ENCODE measurements around the gene DNMT3A.

The DNMT3A gene

DNA sequence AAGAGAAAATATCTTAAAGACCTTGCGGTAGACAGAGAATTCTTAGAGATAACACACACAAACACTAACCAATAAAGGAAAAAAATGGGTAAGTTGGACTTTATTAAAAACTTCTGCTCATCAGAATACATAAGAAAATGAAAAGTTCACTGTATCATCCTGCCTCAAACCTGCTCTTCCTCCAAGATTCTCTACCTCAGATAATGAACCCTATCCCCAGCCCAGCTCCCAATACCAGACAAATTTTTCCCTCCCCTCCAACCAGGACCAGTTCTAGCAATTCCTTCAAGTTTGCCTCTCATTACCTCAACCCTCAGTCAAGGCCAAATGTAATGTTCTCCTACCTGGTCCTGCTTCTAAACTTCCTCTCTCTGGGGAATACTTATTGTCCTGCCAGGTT, 79.4 kb downstream of the DNMT3A start:
- DNase-seq (ENCODE audit: low read depth in 4 of 4, low spot score in 1 of 4), result no peak

DNA sequence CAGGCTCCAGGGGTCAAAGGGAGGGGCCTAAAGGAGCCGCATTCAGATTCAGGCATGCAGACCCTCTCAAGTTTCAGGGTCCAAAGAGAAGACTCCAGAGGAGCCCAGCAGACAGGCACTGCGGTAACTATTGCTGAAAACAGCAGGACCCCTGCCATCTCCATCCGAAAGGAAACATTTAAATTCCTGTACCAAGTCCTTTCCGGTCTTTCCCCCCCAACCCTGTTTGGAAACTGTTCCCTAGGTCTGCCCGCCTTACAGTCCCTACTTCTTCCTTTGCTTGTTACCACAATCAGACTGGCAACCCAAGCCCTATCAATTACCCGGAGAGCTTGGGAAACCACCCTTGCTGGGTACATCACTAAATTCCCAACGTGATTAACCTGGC, 82.0 kb downstream of the DNMT3A start:
- no peak for DNase-seq (ENCODE audit: low read depth in 4 of 4, low spot score in 1 of 4)

DNA sequence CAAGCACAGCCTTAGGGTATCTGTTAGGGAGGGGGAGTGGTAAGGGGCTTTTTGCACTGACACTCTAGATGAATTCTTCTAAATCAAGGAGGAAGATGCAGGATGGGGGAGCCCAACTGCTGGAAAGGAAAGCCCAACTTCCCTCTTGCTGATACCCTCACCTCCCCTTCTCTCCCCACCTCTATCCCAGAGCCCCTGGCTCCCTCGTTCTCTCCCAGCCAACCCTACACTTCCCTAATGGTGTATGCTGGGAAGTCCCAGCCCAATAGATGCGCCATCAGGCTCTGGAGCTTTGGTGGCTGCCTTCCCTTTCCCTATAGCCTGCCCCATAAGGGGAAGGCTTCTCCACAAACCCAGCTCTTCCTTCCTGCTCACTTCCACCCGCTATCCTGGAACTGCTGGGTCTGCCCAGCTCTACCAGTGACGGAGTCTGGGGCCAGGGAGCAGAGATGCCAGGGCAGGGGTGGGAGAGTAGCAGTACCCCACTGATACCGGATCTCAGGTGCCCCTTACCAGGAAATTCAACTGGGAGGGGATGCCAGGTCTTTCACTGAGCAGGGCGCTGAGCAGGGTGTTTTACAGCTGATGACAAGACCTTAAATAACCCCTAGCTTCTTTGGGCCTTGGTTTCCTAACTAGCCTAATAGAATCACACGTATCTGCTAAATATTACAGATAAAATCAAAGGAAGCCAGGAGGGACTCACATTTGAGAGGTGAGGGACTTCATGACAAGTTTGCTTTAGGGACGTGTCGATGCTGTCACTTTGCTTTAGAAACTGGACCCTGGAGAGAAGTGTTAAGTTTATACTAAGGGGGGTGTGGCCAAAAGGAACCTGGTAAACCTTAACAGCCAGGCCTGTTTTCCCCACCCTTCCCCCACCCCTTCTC, 82.6 kb downstream of the DNMT3A start:
- DNase-seq (ENCODE audit: low read depth in 4 of 4, low spot score in 1 of 4), result no peak

DNA sequence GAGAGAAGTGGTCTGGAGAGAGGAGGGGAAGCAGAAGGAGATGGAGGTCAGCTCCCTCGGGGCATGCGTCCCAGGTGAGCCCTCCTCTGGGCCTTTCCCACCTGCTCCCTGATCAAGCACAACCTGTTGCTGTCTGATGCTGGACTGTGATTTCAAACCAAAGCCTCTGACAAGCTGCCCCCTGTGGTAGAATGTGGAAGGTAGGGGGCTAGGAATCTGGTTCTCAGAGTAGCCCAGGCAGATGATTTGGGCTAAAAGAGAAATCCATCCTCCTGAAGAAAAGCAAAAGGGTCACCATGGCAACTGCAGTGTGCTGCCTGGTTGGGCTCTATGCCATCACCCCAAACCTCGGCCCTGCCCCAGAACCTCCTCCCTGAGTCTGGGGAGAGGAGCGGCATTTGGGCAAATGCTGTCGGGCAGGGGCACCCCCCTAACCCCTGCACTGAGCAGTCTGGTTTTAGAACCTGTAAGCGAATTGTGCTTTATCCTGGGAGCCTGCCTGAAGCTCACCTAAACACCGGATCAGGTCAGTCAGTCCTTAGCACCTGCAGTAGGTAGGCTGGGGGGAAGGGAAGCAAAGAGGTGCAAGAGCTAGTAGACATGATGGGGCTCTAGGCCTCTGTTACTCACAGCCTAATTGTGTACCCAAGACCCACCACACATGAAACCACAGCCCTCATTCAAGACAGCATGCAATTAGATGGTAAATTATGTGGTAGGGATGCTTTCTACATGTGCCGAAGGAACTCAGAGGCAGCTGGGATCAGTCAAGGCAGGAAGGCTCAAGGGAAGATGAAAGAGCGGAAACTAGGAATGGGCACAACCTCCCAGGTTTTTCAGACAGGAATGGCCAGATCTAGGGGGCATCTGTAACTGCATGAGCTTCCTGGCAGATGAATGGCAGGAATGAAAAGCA, 83.5 kb downstream of the DNMT3A start:
- no peak for DNase-seq (ENCODE audit: low read depth in 4 of 4, low spot score in 1 of 4)

DNA sequence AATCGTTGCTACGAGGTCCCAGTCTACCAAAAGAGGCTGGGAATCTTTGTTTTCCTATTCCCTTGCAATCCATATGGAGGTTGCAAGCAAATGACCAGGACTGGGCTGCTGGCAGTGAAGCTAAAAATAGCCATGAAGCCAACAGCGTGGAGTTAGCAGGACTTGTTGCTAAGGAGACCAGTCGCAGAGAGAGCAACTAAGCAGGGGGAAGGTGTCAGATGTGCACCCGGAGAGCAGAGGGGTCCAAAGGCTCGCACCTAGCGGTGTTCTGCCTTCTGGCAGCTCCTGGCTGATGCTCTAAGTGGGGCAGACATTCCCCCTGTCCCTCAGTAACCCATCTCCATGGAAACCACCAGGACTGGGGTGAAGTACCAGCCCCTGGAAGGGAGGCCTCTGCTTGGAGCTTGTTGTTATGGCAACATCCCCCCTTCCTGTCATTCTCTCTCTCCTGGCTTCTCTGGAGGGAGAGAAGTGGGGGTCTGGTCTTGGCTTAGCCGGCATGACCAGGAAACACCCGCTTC, 84.6 kb downstream of the DNMT3A start:
- DNase-seq (ENCODE audit: low read depth in 4 of 4, low spot score in 1 of 4), result no peak

DNA sequence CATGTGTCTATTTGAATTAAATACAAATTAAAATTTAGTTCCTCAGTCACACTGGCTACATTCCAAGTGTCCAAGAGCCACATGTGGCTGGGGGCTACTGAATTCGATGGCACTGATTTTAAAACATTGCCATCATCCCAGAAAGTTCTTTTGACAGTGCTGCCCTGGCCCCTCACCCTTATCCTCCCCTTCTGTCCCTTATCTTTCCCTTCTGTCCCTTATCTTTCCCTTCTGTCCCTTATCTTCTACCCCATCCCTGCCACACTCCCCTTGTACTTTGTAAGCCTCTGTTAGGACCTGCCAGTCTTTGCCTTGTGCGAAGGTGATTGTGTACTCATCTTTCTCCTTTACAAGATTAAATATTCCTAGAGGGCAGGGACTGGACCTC, 85.2 kb downstream of the DNMT3A start:
- DNase-seq (ENCODE audit: low read depth in 4 of 4, low spot score in 1 of 4), result no peak

DNA sequence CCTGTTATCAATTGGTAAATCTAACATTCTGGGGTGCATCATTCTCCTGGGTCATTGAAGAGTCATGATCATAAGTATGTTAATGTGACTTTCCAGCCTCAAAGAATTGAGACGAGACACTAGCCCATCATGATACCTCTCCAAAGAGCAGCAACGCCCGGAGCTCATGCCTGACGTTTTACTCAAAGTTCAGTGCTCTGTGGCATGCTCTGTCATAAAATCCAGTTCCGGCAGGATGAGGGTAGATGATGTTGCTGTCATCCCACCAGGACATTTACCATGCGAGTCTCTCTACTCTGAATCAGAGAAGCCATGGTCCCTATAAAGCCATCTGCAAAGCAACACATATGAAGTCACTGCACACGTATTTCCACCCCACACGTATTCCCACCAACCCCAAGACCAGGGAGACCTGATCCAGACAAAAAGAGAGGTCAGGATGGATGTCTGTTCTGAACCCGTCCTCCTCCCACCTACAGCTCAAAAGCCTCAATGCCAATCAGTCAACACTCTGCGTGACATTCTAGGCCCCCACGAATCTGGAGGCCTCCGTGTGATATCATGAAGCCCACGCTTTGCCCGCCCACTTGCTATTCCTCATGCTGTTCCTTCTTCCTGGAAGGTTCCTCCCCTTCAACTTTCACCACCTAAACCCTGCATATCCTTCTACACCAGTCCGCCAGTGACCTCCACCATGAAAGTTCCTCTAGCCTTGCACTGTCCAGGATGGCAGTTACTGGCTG, 85.8 kb downstream of the DNMT3A start:
- DNase-seq (ENCODE audit: low read depth in 4 of 4, low spot score in 1 of 4), result no peak

DNA sequence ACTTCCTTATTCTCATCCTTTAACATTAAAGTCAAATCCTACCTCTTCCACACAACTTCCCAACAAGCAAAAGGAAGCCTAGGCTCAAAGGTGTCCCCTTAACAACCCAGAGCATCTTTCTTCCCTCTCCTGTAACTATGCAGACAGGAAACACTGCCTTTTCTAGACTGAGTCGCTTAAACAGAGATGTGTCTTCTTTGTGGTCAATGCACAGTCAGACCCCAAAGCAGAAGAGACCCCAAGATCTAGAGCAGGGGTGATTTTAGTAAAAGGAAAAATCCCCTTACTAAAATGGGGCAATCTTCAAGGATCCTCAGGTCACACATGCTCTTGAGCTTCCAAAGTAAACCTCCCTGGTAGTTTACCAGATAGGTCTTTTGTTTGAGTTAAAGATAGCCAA, 86.8 kb downstream of the DNMT3A start:
- DNase-seq (ENCODE audit: low read depth in 4 of 4, low spot score in 1 of 4), result no peak

DNA sequence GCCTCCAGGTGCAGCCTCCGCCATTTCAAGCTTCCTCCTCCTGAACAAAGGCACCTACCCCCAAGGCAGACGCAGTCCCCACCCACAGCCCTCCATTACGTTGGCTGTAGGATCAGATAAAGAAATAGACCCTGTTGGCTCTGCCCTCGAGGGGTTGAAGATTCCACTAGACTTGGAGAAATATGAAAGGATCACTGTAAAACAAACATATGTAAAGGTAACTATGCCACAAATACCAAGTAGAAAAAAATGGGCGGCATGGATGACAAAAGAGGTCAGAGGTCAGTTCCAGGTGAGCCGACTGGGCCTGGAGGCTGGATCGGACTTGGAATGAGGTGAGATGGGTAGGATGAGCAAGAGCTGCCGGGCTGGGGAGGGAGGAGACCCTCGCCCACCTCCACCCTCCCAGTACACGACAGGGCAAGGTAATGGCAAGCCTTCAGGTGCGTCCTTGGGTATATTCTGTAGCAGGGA, 88.5 kb downstream of the DNMT3A start:
- DNase-seq (ENCODE audit: low read depth in 4 of 4, low spot score in 1 of 4), result no peak

DNA sequence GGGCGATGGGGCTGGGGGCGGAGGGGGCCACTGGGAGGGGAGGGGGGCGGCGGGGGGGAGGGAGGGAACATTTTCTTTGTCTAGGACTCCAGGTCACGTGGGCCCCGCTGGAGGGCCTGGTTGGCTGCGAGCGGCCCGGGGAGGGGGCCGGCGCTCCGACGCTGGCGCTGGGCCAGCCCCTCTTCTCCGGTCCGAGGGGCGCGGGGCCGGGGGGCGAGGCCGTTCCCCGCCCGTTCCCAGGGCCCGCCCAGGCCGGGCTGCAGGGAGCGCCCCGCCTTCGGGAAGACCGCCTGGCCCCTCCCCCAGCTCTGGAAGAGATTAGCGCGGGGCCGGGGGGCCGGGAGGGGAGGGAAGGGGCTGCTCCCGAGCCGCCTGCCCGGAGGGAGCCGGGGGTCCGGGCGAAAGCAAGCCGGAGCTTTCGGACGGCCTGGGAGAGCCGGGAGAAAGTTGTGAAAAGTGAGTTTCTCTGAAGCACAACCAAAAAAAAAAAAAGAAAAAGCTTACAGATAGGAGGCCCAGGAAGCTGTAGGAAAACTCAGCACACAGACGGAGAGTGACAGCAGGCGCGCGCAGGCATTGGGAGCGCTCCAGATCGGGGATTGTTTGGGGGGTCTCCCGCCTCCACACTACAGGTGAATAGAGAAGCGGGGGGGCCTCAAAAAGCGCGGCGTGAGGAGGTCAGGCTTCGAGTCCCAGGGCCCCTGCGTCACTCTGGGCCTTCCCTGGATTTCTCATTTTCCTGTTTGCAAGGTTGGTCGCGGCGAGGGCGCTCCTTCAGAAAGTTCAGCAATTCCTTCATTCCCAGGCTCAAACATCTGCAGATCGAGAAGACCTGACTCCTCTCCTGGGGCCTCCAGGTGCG, 89.2 kb downstream of the DNMT3A start:
- DNase-seq (ENCODE audit: low read depth in 4 of 4, low spot score in 1 of 4), result peak in 2 of 4 experiments; percentile 40 to 52

DNA sequence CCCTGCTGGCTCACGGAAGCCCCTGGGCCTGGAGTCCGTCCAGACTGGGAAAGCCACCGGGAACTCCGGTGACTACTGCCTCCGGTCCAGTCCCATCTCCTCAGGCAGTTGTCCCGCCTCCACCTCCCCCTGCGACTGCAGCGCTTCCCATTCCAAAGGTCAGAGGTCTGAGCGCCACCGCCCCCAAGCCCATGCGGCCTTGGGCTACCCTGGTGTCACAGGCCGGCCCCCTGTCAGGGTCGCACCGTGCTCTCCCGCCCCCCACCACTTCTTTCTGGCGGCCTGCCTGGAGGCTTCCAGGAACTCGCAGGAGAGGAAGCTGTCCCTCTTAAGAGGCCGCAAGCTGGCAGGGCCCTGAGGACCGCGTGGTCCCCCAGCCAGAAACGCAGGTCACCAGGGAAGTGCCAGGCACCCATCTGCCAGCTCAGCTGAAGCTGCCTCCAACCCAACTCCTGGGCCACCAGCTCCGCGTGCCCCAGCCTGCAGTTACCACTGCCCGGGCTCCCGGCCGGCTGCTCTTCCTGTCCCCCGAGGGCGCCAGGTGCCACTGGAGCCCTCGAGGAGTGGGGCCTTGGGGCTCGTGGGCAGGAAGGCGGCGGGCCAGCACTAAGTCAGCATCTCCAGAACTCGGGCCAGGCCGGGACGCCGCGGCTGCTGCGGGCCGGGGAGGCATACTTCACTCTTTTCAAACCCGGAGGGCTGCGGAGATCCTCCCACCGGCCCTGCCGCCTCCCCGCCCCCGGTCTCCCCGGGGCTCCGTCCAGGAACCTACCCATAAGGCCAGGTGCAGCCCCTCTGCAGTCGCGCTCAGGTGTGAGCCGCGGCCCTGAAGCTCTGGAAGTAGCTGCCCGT, 90.1 kb downstream of the DNMT3A start:
- peak in 1 of 4 experiments; percentile 25 for DNase-seq (ENCODE audit: low read depth in 4 of 4, low spot score in 1 of 4)

DNA sequence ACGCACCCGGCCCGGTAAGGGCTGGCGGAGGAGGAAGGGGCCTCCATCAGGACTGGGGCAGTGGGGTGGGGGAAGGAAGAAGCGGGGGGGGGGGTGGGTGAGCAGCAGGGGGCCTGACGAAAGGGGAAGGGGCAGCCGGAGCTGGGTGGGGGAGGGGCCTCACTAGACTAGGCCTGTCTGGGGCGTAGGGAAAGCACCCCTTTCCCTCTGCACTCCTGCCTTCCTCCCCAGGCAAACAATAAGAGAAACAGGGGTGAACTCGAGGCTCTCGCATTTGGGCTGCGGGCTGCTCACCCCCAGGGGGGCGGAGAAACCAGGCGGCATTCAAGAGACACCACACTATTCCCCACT, 90.7 kb downstream of the DNMT3A start:
- peak in 1 of 4 experiments; percentile 13 for DNase-seq (ENCODE audit: low read depth in 4 of 4, low spot score in 1 of 4)

DNA sequence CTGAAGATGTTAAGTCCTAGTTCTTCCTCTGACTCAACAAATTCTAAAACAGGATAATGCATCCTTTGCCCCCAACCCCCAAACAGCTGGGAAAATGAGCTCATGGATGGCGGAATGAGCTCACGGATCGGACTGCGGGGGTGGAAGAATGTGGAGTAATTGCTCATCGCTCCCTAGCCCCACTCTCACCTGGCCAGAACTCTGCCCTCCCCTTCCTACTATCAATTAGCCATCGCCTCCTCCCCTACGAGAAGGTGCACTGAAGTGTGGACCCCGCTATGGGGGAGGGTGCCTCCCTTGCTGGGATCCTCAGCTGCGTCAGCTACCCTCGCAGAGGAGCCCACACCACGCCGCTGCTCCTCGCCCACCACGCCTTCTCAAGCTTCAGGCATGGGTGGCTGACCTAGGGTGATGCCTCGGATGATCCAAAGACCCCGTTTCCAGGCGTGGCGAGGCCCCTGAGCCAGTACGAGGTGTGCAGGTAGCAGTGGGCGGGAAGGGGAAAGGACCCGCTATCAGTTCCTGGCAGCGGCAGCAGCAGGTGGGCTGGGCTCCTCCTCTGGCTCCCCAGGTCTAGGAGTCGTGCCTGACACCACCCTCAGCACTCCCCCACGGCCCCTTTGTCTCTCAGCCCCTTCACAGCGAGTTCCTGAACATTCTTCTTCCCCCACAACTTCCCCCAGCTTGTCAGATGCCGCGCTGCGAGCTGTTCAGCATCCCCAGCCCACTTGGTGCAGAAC, 91.2 kb downstream of the DNMT3A start:
- peak in 1 of 4 experiments; percentile 29 for DNase-seq (ENCODE audit: low read depth in 4 of 4, low spot score in 1 of 4)

DNA sequence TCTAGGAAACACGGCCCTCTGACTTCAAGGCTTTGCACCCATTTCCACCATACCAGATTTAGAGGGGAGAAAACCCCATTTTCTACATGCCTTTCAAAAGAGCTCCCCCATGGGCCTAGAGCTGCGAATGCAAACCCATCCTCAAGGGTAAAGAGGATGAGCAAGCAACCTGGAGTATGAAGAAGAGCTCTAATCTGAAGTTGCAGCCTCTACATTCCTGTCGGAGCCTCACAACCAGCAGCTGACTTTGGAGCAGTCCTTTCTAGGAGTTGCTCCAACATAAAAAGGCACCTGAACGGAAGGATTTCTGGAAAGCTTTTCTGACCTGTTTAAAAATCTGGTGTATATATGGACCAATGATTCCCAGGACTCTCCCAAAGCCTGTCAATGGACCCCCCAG, 91.9 kb downstream of the DNMT3A start:
- DNase-seq (ENCODE audit: low read depth in 4 of 4, low spot score in 1 of 4), result no peak

DNA sequence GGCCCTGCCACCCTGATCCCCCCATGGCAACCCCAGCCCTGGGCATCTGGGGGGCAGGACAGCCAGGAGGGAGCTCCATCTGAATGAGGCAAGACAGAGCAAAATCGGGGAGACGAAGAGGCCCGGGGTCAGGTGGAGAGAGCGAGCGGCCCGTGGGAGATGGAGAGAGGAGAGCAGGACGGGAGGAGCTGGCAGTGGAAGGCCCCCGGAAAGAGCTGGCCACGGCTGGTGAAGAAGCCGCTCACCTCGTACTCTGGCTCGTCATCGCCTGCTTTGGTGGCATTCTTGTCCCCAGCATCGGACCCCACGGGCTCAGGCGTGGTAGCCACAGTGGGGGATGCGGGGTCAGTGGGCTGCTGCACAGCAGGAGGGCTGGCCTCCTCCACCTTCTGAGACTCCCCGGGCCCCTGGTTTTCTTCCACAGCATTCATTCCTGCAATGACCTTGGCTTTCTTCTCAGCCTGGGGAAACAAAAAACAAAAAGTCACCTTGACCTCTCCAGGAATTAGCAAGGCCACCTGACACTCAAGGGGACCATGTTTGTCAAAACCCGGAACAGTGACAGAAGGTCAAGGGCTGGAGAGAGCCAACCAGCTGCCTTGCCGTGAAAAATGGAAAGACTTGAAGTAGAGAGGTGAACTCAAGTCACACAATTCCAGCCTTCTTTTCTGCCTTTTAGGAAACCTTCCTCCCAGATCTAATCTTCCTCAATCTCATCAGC, 93.8 kb downstream of the DNMT3A start:
- DNase-seq (ENCODE audit: low read depth in 4 of 4, low spot score in 1 of 4), result no peak

DNA sequence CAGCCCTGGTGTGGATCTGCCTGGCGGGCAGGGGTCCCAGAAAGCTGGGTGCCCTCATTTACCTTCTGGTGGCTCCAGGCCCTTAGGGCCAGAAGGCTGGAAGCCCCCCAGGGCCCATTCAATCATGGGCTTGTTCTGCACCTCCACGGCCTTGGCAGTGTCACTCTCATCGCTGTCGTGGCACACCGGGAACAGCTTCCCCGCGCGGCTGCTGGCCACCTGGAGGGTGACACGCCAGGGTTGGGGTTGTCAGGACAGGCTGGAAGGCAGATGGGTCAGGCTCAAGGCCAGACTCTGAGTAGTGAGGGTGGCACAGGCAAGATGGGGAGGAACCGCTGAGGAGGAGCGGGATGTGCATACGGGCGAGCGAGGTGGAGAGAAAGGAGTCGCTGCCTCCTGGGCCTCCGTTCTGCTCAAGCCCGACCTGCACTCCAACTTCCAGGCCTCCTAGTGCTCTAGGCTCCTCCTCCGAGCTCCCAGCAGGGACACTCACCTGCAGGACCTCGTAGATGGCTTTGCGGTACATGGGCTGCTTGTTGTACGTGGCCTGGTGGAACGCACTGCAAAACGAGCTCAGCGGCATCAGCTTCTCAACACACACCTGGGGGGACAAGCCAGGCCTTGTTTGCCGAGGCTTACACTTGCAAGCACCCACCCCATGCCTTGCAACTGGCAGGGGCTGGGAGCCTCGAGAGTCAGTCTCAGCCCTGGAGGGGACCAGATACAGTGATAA, 95.0 kb downstream of the DNMT3A start:
- no peak for DNase-seq (ENCODE audit: low read depth in 4 of 4, low spot score in 1 of 4)

DNA sequence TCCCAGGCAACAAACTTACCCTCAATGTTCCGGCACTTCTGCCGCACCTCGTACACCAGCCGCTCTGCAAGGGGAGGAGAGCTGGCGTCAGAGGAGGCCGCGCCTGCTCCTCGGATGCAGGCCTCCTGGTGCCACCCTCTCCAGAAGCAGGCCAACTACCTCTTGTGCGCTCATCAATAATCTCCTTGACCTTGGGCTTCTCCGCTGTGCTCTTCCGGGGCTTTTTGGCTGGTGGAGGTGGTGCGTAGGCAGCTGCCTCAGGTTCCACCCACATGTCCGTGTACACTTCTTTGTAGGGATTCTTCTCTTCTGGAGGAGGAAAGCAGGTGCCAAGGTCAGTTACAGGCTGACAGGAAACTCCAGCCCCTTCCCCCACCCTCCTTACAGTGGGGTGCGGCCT, 95.7 kb downstream of the DNMT3A start:
- no peak for DNase-seq (ENCODE audit: low read depth in 4 of 4, low spot score in 1 of 4)
